Measurements from ENCODE around the gene MED13. TPM values are rescaled to one million over a fixed set of nuclear protein-coding genes. Genes with fewer than 3 reads are reported as not detected.

The MED13 gene
- total RNA-seq, 1 experiment from 2014 or later: 60.7 TPM

Other genes with a start within 250 kb of the MED13 start
- gene BRIP1, start 201.8 kb downstream of the MED13 start, total RNA-seq (2021): 18.3 and 20.2 TPM in 2 replicates
- 20.8 and 21.3 TPM in 2 replicates for gene INTS2, start 137.3 kb downstream of the MED13 start, total RNA-seq (2021)

All from H9 (cell line).